Panc1 (cell line): ENCODE results near the gene SLAMF1. TPM values are rescaled to one million over a fixed set of nuclear protein-coding genes. Genes with fewer than 3 reads are reported as not detected.

ENCODE experiments used
- ATAC-seq: fragments of 200-7000 bp; cut with Tn5 transposase; 2 replicates; pipeline ENCODE4 v1.9.1; 2020; ENCODE audit warnings: mild to moderate bottlenecking, moderate library complexity
- BruUV-seq: library from RNA; stranded (reverse); fragments of 400-500 nt; replicated peaks from 2 replicates; lab custom pipeline; 2021; lab: Mats Ljungman, UMichigan
- CTCF ChIA-PET: fragments of 300-600 bp; sonication (Branson Sonifier 250); formaldehyde crosslinking; loops from one replicate; lab custom pipeline; 2022; ENCODE audit warnings: antibody characterized with exemption; lab: Charles Lee
- POLR2A ChIA-PET: fragments of 300-600 bp; sonication (Branson Sonifier 250); formaldehyde crosslinking; loops from one replicate; lab custom pipeline; 2022; ENCODE audit warnings: antibody characterized with exemption; lab: Charles Lee
- DNase-seq: peaks from one replicate; pipeline ENCODE4 v3.0.0-alpha.2; 2010; ENCODE audit warnings: low read depth, low spot score
- H3K27ac ChIP-seq: 2 replicates; pipeline ENCODE4 v1.5.1; 2011; ENCODE audit warnings: mild to moderate bottlenecking, low read length, inconsistent platforms
- H3K27me3 ChIP-seq: fragments of 200-500 bp; sonication (Bioruptor generic); 2 replicates; pipeline ENCODE4 v1.6.0; 2014; ENCODE audit warnings: low read length, inconsistent platforms; ENCODE audit not compliant: control insufficient read depth, insufficient read depth
- H3K36me3 ChIP-seq: fragments of 200-500 bp; sonication (Bioruptor generic); 2 replicates; pipeline ENCODE4 v1.5.1; 2014; ENCODE audit warnings: inconsistent platforms, mild to moderate bottlenecking, low read length, moderate library complexity; ENCODE audit not compliant: control insufficient read depth, insufficient read depth
- H3K4me1 ChIP-seq: 2 replicates; pipeline ENCODE4 v1.5.1; 2011; ENCODE audit warnings: inconsistent platforms, mild to moderate bottlenecking, low read length, moderate library complexity; ENCODE audit not compliant: control insufficient read depth, insufficient read depth
- H3K4me3 ChIP-seq, 2 experiments: 2 replicates each; pipeline ENCODE4 v1.5.1; 2011 to 2012; ENCODE audit warnings: low read depth in 2 of 2, low read length in 2 of 2, mild to moderate bottlenecking in 2 of 2, inconsistent platforms in 1 of 2, moderate library complexity in 1 of 2
- H3K9me3 ChIP-seq: fragments of 200-500 bp; sonication (Bioruptor generic); 2 replicates; pipeline ENCODE4 v1.5.1; 2014; ENCODE audit warnings: low read depth, mild to moderate bottlenecking, inconsistent platforms, low read length, moderate library complexity; ENCODE audit not compliant: control insufficient read depth, insufficient read depth
- CTCF ChIP-seq: fragments of 450-650 bp; IDR thresholded peaks from 2 replicates; pipeline ENCODE4 v1.5.1; 2017; ENCODE audit warnings: mild to moderate bottlenecking
- POLR2AphosphoS5 ChIP-seq: IDR thresholded peaks from 2 replicates; pipeline ENCODE4 v1.6.1; 2012; ENCODE audit warnings: mild to moderate bottlenecking, low read depth, low read length, moderate library complexity
- REST ChIP-seq, 2 experiments: IDR thresholded peaks; 2 replicates each; pipeline ENCODE4 v1.6.1; 2011 to 2012; ENCODE audit warnings: low read depth in 2 of 2, control low read depth in 1 of 2, low read length in 1 of 2, mild to moderate bottlenecking in 1 of 2, moderate library complexity in 1 of 2; ENCODE audit not compliant: insufficient read depth in 1 of 2
- SIN3A ChIP-seq: IDR thresholded peaks from 2 replicates; pipeline ENCODE4 v1.6.1; 2012; ENCODE audit warnings: low read depth, mild to moderate bottlenecking, low read length, moderate library complexity, borderline replicate concordance; ENCODE audit not compliant: insufficient read depth
- TCF7L2 ChIP-seq: IDR thresholded peaks from 2 replicates; pipeline ENCODE4 v1.6.1; 2011; ENCODE audit warnings: mild to moderate bottlenecking, low read depth, low read length, inconsistent platforms
- in situ Hi-C: cut with HindIII; loops from 2 replicates; pipeline ENCODE4 v1.10.0; 2016; ENCODE audit warnings: low sequenced_read_pairs, low pct_unique_long_range_greater_than_20kb
- intact Hi-C: fragments of 100-400 bp; cut with micrococcal nuclease; formaldehyde crosslinking; loops from one replicate; pipeline ENCODE4 v1.10.0; 2022; ENCODE audit not compliant: unreplicated experiment
- total RNA-seq: library from RNA; stranded (reverse); gene quantifications from one replicate; pipeline ENCODE4 v1.2.1, GENCODE V29; 2021; ENCODE audit not compliant: unreplicated experiment

SLAMF1 gene
- total RNA-seq, 1 experiment from 2014 or later = not detected

GRCh38 chr1:160664573-160665051, 17.8 kb upstream of the SLAMF1 start:
- TF ChIP-seq CTCF (no peak), SIN3A (no peak), TCF7L2 (no peak), REST (IDR thresholded peaks at IDR 0.05; ENCODE audit: insufficient read depth in 1 of 2, low read depth in 2 of 2, low read length in 1 of 2) (no peak), POLR2AphosphoS5 (no peak)
- in situ Hi-C loops = no loop called here
- ChIA-PET CTCF (no interaction called here), POLR2A (no interaction called here)
- Histone ChIP-seq H3K27me3 (no peaks in the 10 kb centered on the region; the same call in 1 of the 2 replicates), H3K27ac (no peak overlapping the region), H3K36me3 (no peaks in the 10 kb centered on the region), H3K9me3 (no peaks in the 10 kb centered on the region), H3K4me1 (no peaks in the 10 kb centered on the region), H3K4me3 (no peak overlapping the region)
- BruUV-seq = no TSS peak
- no peak for DNase-seq
- intact Hi-C loops = no loop called here
- no peak for ATAC-seq

GRCh38 chr1:160662910-160663309, 16.1 kb upstream of the SLAMF1 start:
- in situ Hi-C loops = no loop called here
- ATAC-seq (no peak), DNase-seq (no peak)
- Histone ChIP-seq H3K36me3 (no peaks in the 10 kb centered on the region), H3K4me1 (no peaks in the 10 kb centered on the region), H3K4me3 (no peak overlapping the region), H3K27ac (no peak overlapping the region), H3K9me3 (no peaks in the 10 kb centered on the region), H3K27me3 (no peaks in the 10 kb centered on the region; the same call in 1 of the 2 replicates)
- intact Hi-C loops = no loop called here
- TF ChIP-seq REST (IDR thresholded peaks at IDR 0.05; ENCODE audit: insufficient read depth in 1 of 2, low read depth in 2 of 2, low read length in 1 of 2) (no peak), CTCF (no peak), SIN3A (no peak), POLR2AphosphoS5 (no peak), TCF7L2 (no peak)
- no TSS peak for BruUV-seq
- CTCF ChIA-PET = no interaction called here
- POLR2A ChIA-PET = no interaction called here
